HG02571 (cell line): ENCODE results near the gene SUSD1.
"Not testable (repeated sequence)": the region's sequence is repeated elsewhere in the genome, so short reads cannot be mapped to it uniquely, and the experiment has no call there.

Source experiments
- ATAC-seq: cut with Tn5 transposase; IDR thresholded peaks from one replicate; pipeline ENCODE4 v1.9.1; 2021; ENCODE audit warnings: mild to moderate bottlenecking, moderate library complexity; ENCODE audit not compliant: unreplicated experiment

SUSD1 gene

GRCh38 chr9:112174965-112175795, at the start of gene SUSD1:
SUSD1 (minus strand) TSS chr9:112175297; CDS start chr9:112175235, 62 bp downstream.
- peak; percentile 41 for ATAC-seq

GRCh38 chr9:112224401-112225289, 49.5 kb upstream of the SUSD1 start:
- ATAC-seq, result peak; percentile 61

GRCh38 chr9:112218908-112219307, 43.8 kb upstream of the SUSD1 start:
- ATAC-seq, result peak; percentile 93

- ATAC-seq, result no peak
These were observed 37.8 kb upstream of the SUSD1 start for GRCh38 chr9:112212926-112213325.

- ATAC-seq, result no peak
These were observed 32.4 kb upstream of the SUSD1 start for GRCh38 chr9:112207451-112207850.

- no peak for ATAC-seq
These were observed 28.4 kb upstream of the SUSD1 start for GRCh38 chr9:112203536-112203935.

GRCh38 chr9:112200711-112201110, 25.6 kb upstream of the SUSD1 start:
- no peak for ATAC-seq

GRCh38 chr9:112198646-112199045, 23.5 kb upstream of the SUSD1 start:
- no peak for ATAC-seq

- no peak for ATAC-seq
These were observed 19.9 kb upstream of the SUSD1 start for GRCh38 chr9:112194969-112195431.

- no peak for ATAC-seq
These were observed 18.6 kb upstream of the SUSD1 start for GRCh38 chr9:112193572-112194288.

GRCh38 chr9:112190320-112190719, 15.2 kb upstream of the SUSD1 start:
- not testable (repeated sequence) for ATAC-seq

GRCh38 chr9:112188884-112189283, 13.8 kb upstream of the SUSD1 start:
- ATAC-seq, result no peak

- no peak for ATAC-seq
These were observed 12.3 kb upstream of the SUSD1 start for GRCh38 chr9:112187404-112187803.

GRCh38 chr9:112186695-112187094, 11.6 kb upstream of the SUSD1 start:
- no peak for ATAC-seq

- no peak for ATAC-seq
These were observed 9.8 kb upstream of the SUSD1 start for GRCh38 chr9:112184946-112185345.

- no peak for ATAC-seq
These were observed 9.1 kb upstream of the SUSD1 start for GRCh38 chr9:112184221-112184620.

GRCh38 chr9:112180387-112180881, 5.3 kb upstream of the SUSD1 start:
- no peak for ATAC-seq

- no peak for ATAC-seq
These were observed 4.7 kb upstream of the SUSD1 start for GRCh38 chr9:112179816-112180215.

GRCh38 chr9:112176524-112176923, 1.4 kb upstream of the SUSD1 start:
- no peak for ATAC-seq

- no peak for ATAC-seq
These were observed 759 bp upstream of the SUSD1 start for GRCh38 chr9:112175796-112176315.
